Measurements from ENCODE around the gene PALLD. TPM values are rescaled to one million over a fixed set of nuclear protein-coding genes. Genes with fewer than 3 reads are reported as not detected.

Gene PALLD
- total and polyA plus RNA-seq, 12 donors = 30.3 to 203 (median 90.5) TPM

GRCh38 chr4:168521721-168522120 is 24.9 kb downstream of the PALLD start:
- Histone ChIP-seq H3K27me3 (no peaks in the 10 kb centered on the region), H3K9me3 (replicated peaks in 1 of 3) (no peaks in the 10 kb centered on the region), H3K36me3 (replicated peaks in 1 of 2) (no peaks in the 10 kb centered on the region), H3K4me1 (replicated peaks in 1 of 2) (no peaks in the 10 kb centered on the region), H3K27ac (no peak overlapping the region), H3K4me3 (no peak overlapping the region)
- 23 to 49% (median 39%) methylated on average over 2 of the region's 2 CpGs for WGBS, 4 donors
- no peak for TF ChIP-seq POLR2A (IDR thresholded peaks at IDR 0.05)
- TF ChIP-seq CTCF (IDR thresholded peaks at IDR 0.05) = no peak
- intact Hi-C loops (cut with DNase I) = no loop called here
- DNase-seq = no peak

GRCh38 chr4:168522356-168522755 is 25.5 kb downstream of the PALLD start:
- no peak overlapping the region for H3K4me3 ChIP-seq
- H3K4me1 ChIP-seq (replicated peaks in 1 of 2) = no peaks in the 10 kb centered on the region
- no peak for DNase-seq

GRCh38 chr4:168522829-168523489 is 26.1 kb downstream of the PALLD start:
- H3K27ac ChIP-seq = no peak overlapping the region
- TF ChIP-seq CTCF (IDR thresholded peaks at IDR 0.05) (no peak), POLR2A (IDR thresholded peaks at IDR 0.05) (no peak)
- H3K36me3 ChIP-seq (replicated peaks in 1 of 2) = no peaks in the 10 kb centered on the region
- no peaks in the 10 kb centered on the region for H3K4me1 ChIP-seq (replicated peaks in 1 of 2)
- 67 to 79% (median 73%) methylated on average over 2 of the region's 2 CpGs for WGBS, 4 donors
- H3K4me3 ChIP-seq = no peak overlapping the region
- intact Hi-C loops (cut with DNase I) = no loop called here
- H3K27me3 ChIP-seq = no peaks in the 10 kb centered on the region
- H3K9me3 ChIP-seq (replicated peaks in 1 of 3) = no peaks in the 10 kb centered on the region
- no peak for DNase-seq

More at GRCh38 chr4:168522356-168522755, 25.5 kb downstream of the PALLD start:
- 49 to 53% (median 51%) methylated on average over 2 of the region's 2 CpGs for WGBS, 4 donors
- Histone ChIP-seq H3K9me3 (replicated peaks in 1 of 3) (no peaks in the 10 kb centered on the region), H3K36me3 (replicated peaks in 1 of 2) (no peaks in the 10 kb centered on the region), H3K27ac (no peak overlapping the region), H3K27me3 (no peaks in the 10 kb centered on the region)
- intact Hi-C loops (cut with DNase I) = no loop called here
- TF ChIP-seq POLR2A (IDR thresholded peaks at IDR 0.05) = no peak
- no peak for TF ChIP-seq CTCF (IDR thresholded peaks at IDR 0.05)

- no peaks in the 10 kb centered on the region for H3K9me3 ChIP-seq (replicated peaks in 1 of 3)
- no peaks in the 10 kb centered on the region for H3K27me3 ChIP-seq
- H3K4me3 ChIP-seq = no peak overlapping the region
- no peaks in the 10 kb centered on the region for H3K36me3 ChIP-seq (replicated peaks in 1 of 2)
- intact Hi-C loops (cut with DNase I) = no loop called here
- no peak overlapping the region for H3K27ac ChIP-seq
- no peak for TF ChIP-seq POLR2A (IDR thresholded peaks at IDR 0.05)
- TF ChIP-seq CTCF (IDR thresholded peaks at IDR 0.05) = no peak
- H3K4me1 ChIP-seq (replicated peaks in 1 of 2) = no peaks in the 10 kb centered on the region
- DNase-seq = no peak
Measured at GRCh38 chr4:168524006-168524405, 27.2 kb downstream of the PALLD start.
